Activated gamma-delta T cell (primary cell): ENCODE data around the gene VCP.
"Not testable (repeated sequence)": the region's sequence is repeated elsewhere in the genome, so short reads cannot be mapped to it uniquely, and the experiment has no call there.

Experiments used
- DNase-seq: peaks from one replicate; lab custom pipeline; 2025; lab: John Stamatoyannopoulos, UW

The VCP gene

DNA sequence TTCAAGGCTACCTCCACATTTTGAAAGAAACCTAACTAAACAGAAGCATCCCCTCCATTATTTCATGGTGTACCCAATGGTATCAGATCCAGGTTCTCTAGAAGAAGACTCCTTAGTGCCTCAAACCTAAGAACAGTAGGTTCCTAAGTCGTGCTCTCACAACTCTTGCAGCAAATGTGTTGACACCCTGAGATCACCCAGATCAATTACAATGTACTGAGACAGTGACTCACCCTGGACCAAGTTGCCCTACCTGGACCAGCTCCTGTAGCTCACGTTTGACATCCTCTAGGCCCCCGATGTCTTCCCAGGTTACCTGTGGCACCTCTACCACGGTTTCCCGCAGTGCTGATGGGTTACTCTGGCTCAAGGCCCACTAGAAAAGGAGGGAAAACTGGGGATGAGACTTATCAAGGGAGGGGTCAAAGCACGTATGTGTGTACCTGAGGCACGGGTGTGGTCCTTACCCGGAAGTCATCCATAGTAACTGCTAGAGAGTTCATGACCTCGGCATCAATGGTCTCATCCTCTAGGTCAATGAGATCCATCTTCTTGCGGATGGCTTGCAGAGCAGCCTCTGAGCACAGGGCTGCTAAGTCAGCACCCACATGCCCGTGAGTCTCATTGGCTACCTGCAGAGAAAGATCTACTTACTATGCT is 11.7 kb downstream of the VCP start:
- DNase-seq: no peak

DNA sequence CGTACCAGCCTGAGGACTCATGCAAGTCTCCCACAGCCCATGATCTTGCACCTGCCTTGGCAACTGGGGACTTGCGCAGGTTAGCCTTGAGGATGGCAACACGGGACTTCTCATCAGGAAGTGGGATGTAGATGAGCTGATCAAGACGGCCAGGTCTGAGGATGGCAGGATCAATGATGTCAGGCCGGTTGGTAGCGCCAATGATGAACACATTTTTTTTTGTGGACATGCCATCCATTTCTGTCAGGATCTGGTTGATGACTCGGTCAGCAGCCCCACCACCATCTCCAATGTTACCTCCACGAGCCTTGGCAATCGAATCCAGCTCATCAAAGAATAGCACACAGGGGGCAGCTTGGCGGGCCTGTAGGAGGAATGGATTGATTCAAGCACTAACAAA is 13.0 kb downstream of the VCP start:
- no peak for DNase-seq

GRCh38 chr9:35057271-35057620 is 15.2 kb downstream of the VCP start:
- DNase-seq: no peak

- no peak for DNase-seq
These were observed 15.7 kb downstream of the VCP start for GRCh38 chr9:35056571-35057270.

GRCh38 chr9:35054871-35055644 is 17.4 kb downstream of the VCP start:
- no peak for DNase-seq

DNA sequence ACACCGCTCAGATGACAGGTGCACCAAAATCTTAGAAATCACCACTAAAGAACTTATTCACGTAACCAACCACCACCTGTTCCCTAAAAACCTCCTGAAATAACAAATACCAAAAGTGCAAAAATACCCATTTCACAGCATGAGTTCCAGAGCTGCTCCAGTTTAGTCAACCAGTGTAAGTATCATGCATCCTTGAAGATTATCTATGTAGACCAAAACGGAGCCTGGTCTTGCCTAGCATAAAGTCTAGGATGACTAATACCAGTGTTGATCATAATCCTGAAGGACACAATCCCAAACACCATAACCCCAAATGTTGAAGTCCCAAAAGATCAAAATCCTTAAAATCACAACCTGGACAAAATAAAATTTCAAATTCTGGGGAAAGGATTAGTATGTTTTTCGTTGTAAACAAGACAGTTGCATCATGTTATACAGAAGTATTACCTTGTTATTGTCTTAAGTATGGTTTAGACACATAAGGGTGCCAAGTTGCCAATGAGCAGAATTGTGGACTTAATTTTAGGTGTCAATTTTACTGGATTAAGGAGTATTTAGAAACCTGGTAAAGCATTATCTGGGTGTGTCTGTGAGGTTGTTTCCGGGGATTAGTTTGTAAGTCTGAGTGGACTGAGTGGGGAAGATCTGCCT is 18.1 kb downstream of the VCP start:
- no peak for DNase-seq

DNA sequence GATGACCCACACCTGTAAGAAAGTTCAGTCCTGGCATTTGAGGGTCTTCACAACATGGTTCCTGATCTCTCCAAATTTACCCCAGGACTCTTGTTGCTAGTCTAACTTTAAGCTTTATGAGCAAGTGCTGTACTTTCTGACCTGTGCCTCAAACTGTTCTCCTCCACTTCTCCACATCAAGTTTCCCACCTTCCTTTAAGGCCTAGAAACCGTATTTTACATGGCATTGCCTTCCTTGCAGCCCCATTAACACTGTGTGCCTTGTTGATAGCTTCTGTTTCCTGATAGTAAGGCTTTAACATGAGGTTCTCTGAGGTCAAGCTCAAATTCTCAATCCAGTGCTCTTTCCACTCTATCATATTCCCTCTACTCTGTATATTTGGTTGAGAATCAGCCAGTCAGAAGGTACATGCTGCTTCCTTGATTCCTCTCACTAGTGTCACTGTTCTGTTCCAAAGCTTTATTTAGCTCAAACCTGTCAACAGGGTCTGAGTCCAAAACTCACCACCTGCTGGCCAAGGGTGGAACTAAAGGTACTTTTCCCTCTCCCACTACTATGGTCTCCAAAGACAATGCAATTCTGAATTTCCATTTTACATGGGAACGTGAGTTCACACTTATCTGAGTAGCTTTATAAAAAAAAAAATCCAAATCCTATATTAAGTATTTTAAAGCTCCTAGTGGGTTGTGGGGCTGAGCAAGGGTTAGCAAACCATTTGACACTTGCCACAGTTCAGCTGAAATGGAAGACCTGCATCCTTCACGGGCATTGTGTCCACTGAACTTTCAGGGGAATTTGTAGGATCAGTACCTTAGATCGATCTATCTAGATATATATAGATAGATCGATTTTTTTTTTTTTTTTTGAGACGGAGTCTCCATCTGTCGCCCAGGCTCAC is 21.1 kb downstream of the VCP start:
- DNase-seq: no peak

- DNase-seq: no peak
These were observed 23.9 kb downstream of the VCP start for GRCh38 chr9:35048511-35048910.

GRCh38 chr9:35044071-35044470 is 28.4 kb downstream of the VCP start:
- DNase-seq: no peak

GRCh38 chr9:35042891-35043545 is 29.4 kb downstream of the VCP start:
- no peak for DNase-seq

DNA sequence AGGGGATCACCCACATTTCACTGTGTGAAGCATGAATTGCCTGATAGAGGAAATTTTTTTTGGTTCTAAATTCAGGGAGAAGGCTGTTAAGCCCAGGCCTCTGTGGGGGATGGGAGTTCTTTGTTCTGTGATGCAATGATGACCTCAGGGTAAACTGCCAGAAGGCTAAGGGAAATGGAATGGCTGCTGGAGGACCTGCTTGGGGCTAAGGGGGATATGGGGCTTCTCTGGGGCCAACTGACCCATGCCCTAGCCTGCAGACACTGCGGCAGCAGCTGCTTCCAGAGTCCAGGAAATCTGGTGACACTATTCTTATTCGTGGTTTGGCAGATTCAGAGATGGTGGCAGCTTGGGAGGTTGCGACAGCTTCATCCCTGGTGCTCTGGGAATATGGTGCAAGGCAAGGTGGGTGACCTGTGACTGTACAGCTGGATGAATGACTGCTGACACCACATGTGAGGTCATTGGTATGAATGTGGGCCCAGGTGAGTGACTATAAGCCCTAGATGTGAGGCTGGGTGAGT is 30.3 kb downstream of the VCP start:
- no peak for DNase-seq

- DNase-seq: no peak
These were observed 36.3 kb downstream of the VCP start for GRCh38 chr9:35035851-35036701.

DNA sequence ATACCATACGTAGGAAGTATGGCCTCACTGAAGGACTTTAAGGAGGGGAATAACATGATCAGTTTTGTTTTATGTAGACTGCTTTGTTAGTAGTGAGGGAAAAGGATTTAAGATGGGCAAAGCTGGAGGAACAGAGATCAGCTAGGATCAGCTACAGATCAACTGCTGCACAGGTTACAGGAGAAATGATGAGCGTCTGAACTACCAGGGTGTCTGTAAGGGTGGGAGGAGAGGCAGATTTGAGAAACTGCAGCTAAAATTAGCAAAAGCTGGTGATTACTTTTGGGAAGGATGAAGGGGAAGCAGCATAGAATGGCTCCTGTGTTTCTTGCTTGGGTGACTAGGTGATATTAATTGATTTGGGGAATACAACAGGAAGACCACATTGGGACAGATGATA is 39.3 kb downstream of the VCP start:
- no peak for DNase-seq

- DNase-seq: no peak
These were observed 42.6 kb downstream of the VCP start for GRCh38 chr9:35029852-35030251.

GRCh38 chr9:35029241-35029640 is 43.2 kb downstream of the VCP start:
- DNase-seq: no peak

GRCh38 chr9:35028341-35028740 is 44.1 kb downstream of the VCP start:
- no peak for DNase-seq

DNA sequence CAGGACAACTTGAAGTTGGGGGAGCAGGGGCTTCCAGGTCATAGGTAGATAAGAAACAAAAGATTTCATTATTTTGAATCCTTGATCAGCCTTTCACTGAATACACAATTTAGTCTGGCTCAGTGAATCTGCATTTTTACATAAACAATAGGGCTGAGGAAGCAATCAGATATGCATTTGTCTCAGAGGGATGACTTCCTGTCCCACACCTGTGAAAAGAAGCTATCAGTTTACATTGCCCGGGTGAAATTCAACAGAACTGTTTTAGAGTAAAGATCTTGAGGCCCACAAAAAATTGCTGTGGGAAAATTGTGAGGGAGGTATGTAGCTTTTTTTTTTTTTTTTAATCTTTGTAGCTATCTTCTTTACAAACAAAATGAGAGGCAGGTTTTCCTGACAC is 44.6 kb downstream of the VCP start:
- no peak for DNase-seq

DNA sequence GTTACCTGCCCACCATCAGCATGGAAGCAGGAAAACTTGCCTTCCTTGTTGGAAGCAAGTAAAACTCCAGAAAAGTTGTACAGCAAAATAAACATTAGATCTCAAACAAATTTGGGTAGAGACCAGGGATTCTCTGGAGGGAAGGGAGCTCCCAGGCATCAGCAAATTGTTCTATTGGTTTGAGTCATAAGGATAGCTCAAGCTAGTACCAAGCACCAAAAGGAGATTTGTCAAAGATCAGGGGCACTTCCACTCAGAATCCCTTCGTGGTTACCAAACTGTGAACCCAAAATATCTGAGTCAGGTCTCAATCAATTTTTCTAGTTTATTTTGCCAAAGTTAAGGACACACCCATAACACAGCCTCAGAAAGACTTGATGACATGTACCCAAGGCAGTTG is 45.1 kb downstream of the VCP start:
- DNase-seq: no peak

DNA sequence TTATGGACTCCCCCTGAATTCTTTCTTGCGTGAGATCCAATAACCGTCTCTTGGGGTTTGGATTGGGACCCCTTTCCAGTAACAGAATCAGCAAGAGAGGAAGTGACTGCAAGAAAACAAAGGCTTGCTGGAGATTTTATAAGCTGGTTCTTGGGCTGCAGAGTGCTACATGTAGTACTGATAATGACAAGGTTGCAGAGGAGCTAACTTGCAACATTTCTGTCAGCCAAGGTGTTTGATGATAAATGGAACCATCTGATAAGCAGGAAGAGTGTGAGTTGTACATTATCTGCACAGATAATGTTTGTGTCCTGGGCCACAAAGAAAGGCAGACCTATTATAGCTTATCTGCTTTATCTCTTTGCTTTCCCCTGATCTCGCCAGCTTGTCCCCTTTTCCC is 45.8 kb downstream of the VCP start:
- DNase-seq: no peak

GRCh38 chr9:35023443-35023842 is 49.0 kb downstream of the VCP start:
- not testable (repeated sequence) for DNase-seq
